Thyroid gland (tissue), 4 donors: ENCODE measurements around the gene SNAP29. TPM values are rescaled to one million over a fixed set of nuclear protein-coding genes. Genes with fewer than 3 reads are reported as not detected.
A peak's percentile ranks its signal among the peaks of the same experiment; 100 is the strongest.

Experiments used
- DNase-seq, 2 donors: peaks; one replicate each; pipeline ENCODE4 v3.0.0-alpha.2; 2019
- H3K27ac ChIP-seq, 3 donors: fragments of 200-600 bp; sonication (generic); 1 replicate in 2 of 3; 2 replicates in 1 of 3; pipeline ENCODE4 v1.5.1; 2016 to 2019; ENCODE audit warnings: mild to moderate bottlenecking in 1 of 3, moderate library complexity in 1 of 3
- H3K27me3 ChIP-seq: fragments of 200-600 bp; sonication (generic); one replicate; pipeline ENCODE4 v1.5.1; 2019
- H3K36me3 ChIP-seq, 2 donors: fragments of 200-600 bp; sonication (generic); one replicate each; pipeline ENCODE4 v1.5.1; 2016 to 2019
- H3K4me1 ChIP-seq, 2 donors: fragments of 200-600 bp; sonication (generic); one replicate each; pipeline ENCODE4 v1.5.1; 2017 to 2019
- H3K4me3 ChIP-seq, 3 donors: fragments of 200-600 bp; sonication (generic); replicated peaks in 1 of 3; 1 replicate in 2 of 3; 2 replicates in 1 of 3; pipeline ENCODE4 v1.5.1; 2016; ENCODE audit warnings: mild to moderate bottlenecking in 1 of 3
- H3K9me3 ChIP-seq: fragments of 200-600 bp; sonication (generic); one replicate; pipeline ENCODE4 v1.5.1; 2017
- CTCF ChIP-seq, 6 experiments: fragments of 200-600 bp in 3 of 6; fragments of 450-650 bp in 3 of 6; sonication (generic) in 3 of 6; IDR thresholded peaks; one replicate each; pipeline ENCODE4 v1.5.1; 2016 to 2019; ENCODE audit warnings: antibody characterized with exemption in 6 of 6, mild to moderate bottlenecking in 2 of 6, inconsistent platforms in 1 of 6, moderate library complexity in 1 of 6
- POLR2A ChIP-seq, 2 donors: fragments of 450-650 bp; IDR thresholded peaks; one replicate each; pipeline ENCODE4 v1.6.1; 2017; ENCODE audit warnings: antibody characterized with exemption in 2 of 2, mild to moderate bottlenecking in 2 of 2, moderate library complexity in 1 of 2
- WGBS, 2 donors: methylation state at CpG; one replicate each; pipeline ENCODE4 v1.1.5; 2017; 5-methylcytosine and 5-hydroxymethylcytosine counted together
- intact Hi-C: fragments of 100-400 bp; cut with DNase I; formaldehyde crosslinking; loops from one replicate; pipeline ENCODE4 v1.15.1; 2023
- total RNA-seq, 4 donors: library from RNA; depleted of rRNA; stranded (reverse); fragments of >200 nt; gene quantifications; one replicate each; pipeline ENCODE4 v1.2.3, GENCODE V29; 2016

Gene SNAP29
- total RNA-seq = 10 to 100 TPM; 17.1 to 21.1 (median 17.6) TPM

- intact Hi-C loops = no loop called here
- Histone ChIP-seq H3K9me3 (no peaks in the 10 kb centered on the region), H3K36me3 (no peaks in the 10 kb centered on the region), H3K27ac (peak within 1 kb of the TSS; percentile 73 to 86 (median 76)), H3K4me3 (peak within 1 kb of the TSS; percentile 83 to 88 (median 87)), H3K4me1 (peaks cover 31 to 32% of the 10 kb centered on the region in 2 donors), H3K27me3 (no peaks in the 10 kb centered on the region)
- peak; percentile 6 to 92 for TF ChIP-seq POLR2A (IDR thresholded peaks at IDR 0.05)
- TF ChIP-seq CTCF (IDR thresholded peaks at IDR 0.05) = peak in 3 of 6 experiments; percentile 7 to 39 (median 31)
- DNase-seq = peak; percentile 100
- 2 to 5% methylated on average over 5 to 6 of the region's 100 CpGs for WGBS, 2 donors
Measured at GRCh38 chr22:20858615-20859416, at the start of gene SNAP29, which contains the start of gene PI4KA. Gene SNAP29 (plus strand): TSS chr22:20859007. CDS start chr22:20859111, 104 bp downstream. Gene PI4KA (minus strand): TSS chr22:20858811. CDS start chr22:20858725, 86 bp downstream.

- Histone ChIP-seq H3K27me3 (no peaks in the 10 kb centered on the region), H3K4me3 (no peak overlapping the region), H3K4me1 (no peaks in the 10 kb centered on the region), H3K9me3 (no peaks in the 10 kb centered on the region), H3K27ac (no peak overlapping the region), H3K36me3 (peaks cover 39 to 54% of the 10 kb centered on the region in 2 donors)
- no peak for DNase-seq
- intact Hi-C loops = no loop called here
- 85 to 91% methylated on average over 6 of the region's 6 CpGs for WGBS, 2 donors
- TF ChIP-seq POLR2A (IDR thresholded peaks at IDR 0.05) (no peak), CTCF (IDR thresholded peaks at IDR 0.05) (no peak)
Measured at GRCh38 chr22:20809538-20810185, 49.1 kb upstream of the SNAP29 start.

- Histone ChIP-seq H3K9me3 (no peaks in the 10 kb centered on the region), H3K36me3 (peaks cover 33 to 49% of the 10 kb centered on the region in 2 donors), H3K27me3 (no peaks in the 10 kb centered on the region), H3K4me3 (no peak overlapping the region), H3K4me1 (no peaks in the 10 kb centered on the region), H3K27ac (no peak overlapping the region)
- intact Hi-C loops = no loop called here
- no peak for DNase-seq
- TF ChIP-seq CTCF (IDR thresholded peaks at IDR 0.05) (no peak), POLR2A (IDR thresholded peaks at IDR 0.05) (no peak)
- 86 to 92% methylated on average over 9 of the region's 9 CpGs for WGBS, 2 donors
Measured at GRCh38 chr22:20810645-20811044, 48.2 kb upstream of the SNAP29 start.

DNA sequence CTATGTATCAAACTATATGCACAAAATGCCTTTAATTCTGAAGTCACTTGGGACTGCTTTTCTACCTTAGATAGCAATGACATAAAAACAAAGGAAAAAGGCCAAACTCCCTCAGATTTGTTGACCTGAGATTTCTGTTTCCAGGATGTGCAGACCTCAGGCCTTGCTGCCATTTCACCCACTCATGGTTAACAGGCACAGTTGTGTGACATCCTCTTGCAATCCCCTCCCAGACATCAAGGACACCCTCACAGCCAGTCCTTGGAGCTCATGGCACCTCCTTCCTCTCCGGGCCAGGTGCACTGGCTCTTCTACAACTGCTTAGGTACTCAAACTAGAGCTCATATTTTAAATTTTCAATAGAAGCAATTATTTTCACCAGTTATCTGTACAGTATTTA, 47.6 kb upstream of the SNAP29 start:
- Histone ChIP-seq H3K27ac (no peak overlapping the region), H3K9me3 (no peaks in the 10 kb centered on the region), H3K4me3 (no peak overlapping the region), H3K36me3 (peaks cover 28 to 49% of the 10 kb centered on the region in 2 donors), H3K27me3 (no peaks in the 10 kb centered on the region), H3K4me1 (no peaks in the 10 kb centered on the region)
- intact Hi-C loops = no loop called here
- DNase-seq = no peak
- 100% methylated on average over 1 of the region's 1 CpG for WGBS, 2 donors
- no peak for TF ChIP-seq POLR2A (IDR thresholded peaks at IDR 0.05)
- TF ChIP-seq CTCF (IDR thresholded peaks at IDR 0.05) = no peak
